Measurements from ENCODE around the gene POTEE.

GRCh38 chr2:131168538-131168937 lies 40.8 kb upstream of the POTEE start:
- no peak for TF ChIP-seq CTCF (IDR thresholded peaks at IDR 0.05; ENCODE audit: insufficient read depth, low read length)
- TF ChIP-seq GABPA (IDR thresholded peaks at IDR 0.05; ENCODE audit: low read depth) = no peak
- no peak for TF ChIP-seq POLR2AphosphoS5 (IDR thresholded peaks at IDR 0.05; ENCODE audit: low read depth)

Data from HL-60 (cell line).